Ovary (tissue), 9 donors: ENCODE results near the gene LENEP. TPM values are rescaled to one million over a fixed set of nuclear protein-coding genes. Genes with fewer than 3 reads are reported as not detected.
"Not testable (repeated sequence)": the region's sequence is repeated elsewhere in the genome, so short reads cannot be mapped to it uniquely, and the experiment has no call there.

Experiments used
- DNase-seq, 5 donors: peaks; one replicate each; pipeline ENCODE4 v3.0.0-alpha.2; 2019 to 2020
- H3K27ac ChIP-seq, 2 donors: fragments of 200-600 bp; one replicate each; pipeline versions ENCODE4 v1.5.1 to v1.8.0; 2019 to 2022
- H3K27me3 ChIP-seq: fragments of 200-600 bp; one replicate; pipeline ENCODE4 v1.8.0; 2022
- H3K36me3 ChIP-seq: fragments of 200-600 bp; sonication (generic); one replicate; pipeline ENCODE4 v1.5.1; 2019
- H3K4me1 ChIP-seq: one replicate; pipeline ENCODE4 v1.8.1; 2013; ENCODE audit warnings: mild to moderate bottlenecking, moderate library complexity; ENCODE audit not compliant: insufficient read depth
- H3K4me3 ChIP-seq: fragments of 200-600 bp; sonication (generic); one replicate; pipeline ENCODE4 v1.5.1; 2017
- H3K9me3 ChIP-seq, 2 donors: fragments of 200-600 bp in 1 of 2; sonication (generic) in 1 of 2; one replicate each; pipeline versions ENCODE4 v1.5.1 to v1.8.1; 2013 to 2019; ENCODE audit warnings: mild to moderate bottlenecking in 1 of 2, moderate library complexity in 1 of 2
- CTCF ChIP-seq, 3 donors: fragments of 450-650 bp in 2 of 3; fragments of 200-600 bp in 1 of 3; IDR thresholded peaks; one replicate each; pipeline versions ENCODE4 v1.5.1 to v1.8.0; 2016 to 2022; ENCODE audit warnings: antibody characterized with exemption in 3 of 3, mild to moderate bottlenecking in 1 of 3
- EP300 ChIP-seq: sonication (generic); formaldehyde crosslinking; IDR thresholded peaks from one replicate; pipeline ENCODE4 v1.6.1; 2017; ENCODE audit warnings: antibody characterized with exemption
- POLR2A ChIP-seq: fragments of 450-650 bp; IDR thresholded peaks from one replicate; pipeline ENCODE4 v1.6.1; 2017; ENCODE audit warnings: antibody characterized with exemption, mild to moderate bottlenecking, moderate library complexity
- WGBS, 3 donors: extraction: QIAGEN DNeasy Blood & Tissue Kit in 1 of 3; methylation state at CpG; one replicate each; pipeline versions ENCODE4 v1.1.5 to v1.1.7; 2013 to 2017; 5-methylcytosine and 5-hydroxymethylcytosine counted together
- intact Hi-C, 4 donors: fragments of 100-400 bp; cut with DNase I; formaldehyde crosslinking; loops; one replicate each; pipeline versions ENCODE4 v1.11.0 to v1.15.1; 2022 to 2023
- polyA plus RNA-seq, 2 donors: library from polyadenylated mRNA; stranded (reverse); fragments of 200-250 nt in 1 of 2; fragments of 350-450 nt in 1 of 2; fragmentation: Illumina TruSeq in 1 of 2; extraction: RNeasy Lipid Tissue Mini Kit (QIAGEN cat#74804) in 1 of 2; gene quantifications; one replicate each; pipeline ENCODE4 v1.2.3, GENCODE V29; 2013 to 2014
- total RNA-seq, 7 donors: library from RNA; depleted of rRNA in 2 of 7; stranded (reverse); fragments of >200 nt in 2 of 7; fragmentation: NEBNext Ultra II Directional in 3 of 7; extraction: Animal tissue kit (Norgen Biotek cat#: 25700) in 3 of 7; gene quantifications; one replicate each; pipeline versions ENCODE4 v1.1.0 to v1.2.4, GENCODE V29; 2016 to 2023
- donor health status: DM: no; HTN: no; CAD: no; lungs with moderate emphysema.
- donor health status: DM: no; HTN: no; CAD: no.
- donor health status: Bipolar disorder and iron deficiency.
- donor health status: DM: yes; HTN: yes; CAD: no.
- donor health status: DM: no; HTN: no; CAD: no.
- donor health status: DM: yes; HTN: yes; CAD: no.

LENEP gene
- total and polyA plus RNA-seq, 9 donors: not detected

GRCh38 chr1:154975409-154976059, 17.9 kb upstream of the LENEP start:
- Histone ChIP-seq H3K4me3 (peak overlapping the region; percentile 55), H3K9me3 (no peaks in the 10 kb centered on the region), H3K36me3 (no peaks in the 10 kb centered on the region), H3K4me1 (peaks cover 8% of the 10 kb centered on the region), H3K27me3 (no peaks in the 10 kb centered on the region), H3K27ac (peak overlapping the region; percentile 55 to 98)
- TF ChIP-seq CTCF (IDR thresholded peaks at IDR 0.05) (no peak), EP300 (no peak), POLR2A (no peak)
- 0 to 1% (median 0%) methylated on average over 24 of the region's 24 CpGs for WGBS, 3 donors
- DNase-seq: peak; percentile 63 to 78 (median 77)
- intact Hi-C loops: loop anchor here in 1 of 4 donors (2.0 kb wide), 1 partner anchor 25 kb away; no protein-coding TSS in a partner anchor

GRCh38 chr1:154977762-154978161, 15.6 kb upstream of the LENEP start:
- intact Hi-C loops, H3K27me3 ChIP-seq, H3K4me3 ChIP-seq, H3K4me1 ChIP-seq, H3K36me3 ChIP-seq, DNase-seq, H3K9me3 ChIP-seq, H3K27ac ChIP-seq: not testable (repeated sequence)
- 68 to 74% (median 69%) methylated on average over 3 of the region's 3 CpGs for WGBS, 3 donors

- Histone ChIP-seq H3K4me3 (no peak overlapping the region), H3K27ac (no peak overlapping the region), H3K27me3 (no peaks in the 10 kb centered on the region), H3K36me3 (no peaks in the 10 kb centered on the region), H3K9me3 (no peaks in the 10 kb centered on the region), H3K4me1 (peaks cover 2% of the 10 kb centered on the region)
- no peak for TF ChIP-seq EP300
- TF ChIP-seq POLR2A: no peak
- TF ChIP-seq CTCF (IDR thresholded peaks at IDR 0.05): no peak
- 88 to 94% (median 89%) methylated on average over 3 of the region's 3 CpGs for WGBS, 3 donors
- no peak for DNase-seq
- intact Hi-C loops: no loop called here
These were observed 15.0 kb upstream of the LENEP start for GRCh38 chr1:154978360-154978759.

GRCh38 chr1:154982341-154982740, 11.0 kb upstream of the LENEP start:
- WGBS, 3 donors: 61 to 68% (median 62%) methylated on average over 6 of the region's 6 CpGs
- Histone ChIP-seq H3K27me3 (no peaks in the 10 kb centered on the region), H3K9me3 (no peaks in the 10 kb centered on the region), H3K4me3 (no peak overlapping the region), H3K4me1 (peaks cover 3% of the 10 kb centered on the region), H3K27ac (no peak overlapping the region), H3K36me3 (no peaks in the 10 kb centered on the region)
- no peak for TF ChIP-seq CTCF (IDR thresholded peaks at IDR 0.05)
- intact Hi-C loops: no loop called here
- no peak for DNase-seq

GRCh38 chr1:154982897-154983648, 10.3 kb upstream of the LENEP start, which contains the start of gene FLAD1:
Gene FLAD1 (plus strand): TSS chr1:154983344. CDS start chr1:154983695, 351 bp downstream.
- TF ChIP-seq EP300: no peak
- peak; percentile 27 for TF ChIP-seq POLR2A
- TF ChIP-seq CTCF (IDR thresholded peaks at IDR 0.05): no peak
- intact Hi-C loops: no loop called here
- H3K27ac ChIP-seq: peak within 1 kb of the TSS in 1 of 2 donors; percentile 28
- peak; percentile 92 to 98 (median 94) for DNase-seq
- H3K27me3 ChIP-seq: no peaks in the 10 kb centered on the region
- no peaks in the 10 kb centered on the region for H3K36me3 ChIP-seq
- no peaks in the 10 kb centered on the region for H3K9me3 ChIP-seq
- whole genome bisulfite sequencing, 3 donors: 0% methylated on average over 26 of the region's 26 CpGs
- H3K4me1 ChIP-seq: peaks cover 3% of the 10 kb centered on the region
- peak within 1 kb of the TSS; percentile 50 for H3K4me3 ChIP-seq
